ENCODE data around the gene RAB3D.

The RAB3D gene

GRCh38 chr19:11365557-11366117 lies 26.2 kb upstream of the RAB3D start:
- no peak for DNase-seq (ENCODE audit: low read depth in 2 of 2)
- no peak overlapping the region for H3K4me3 ChIP-seq (replicated peaks in 1 of 2; ENCODE audit: low read depth in 2 of 2, low read length in 2 of 2)
- TF ChIP-seq CTCF (IDR thresholded peaks at IDR 0.05; ENCODE audit: low read depth, low read length): no peak

DNA sequence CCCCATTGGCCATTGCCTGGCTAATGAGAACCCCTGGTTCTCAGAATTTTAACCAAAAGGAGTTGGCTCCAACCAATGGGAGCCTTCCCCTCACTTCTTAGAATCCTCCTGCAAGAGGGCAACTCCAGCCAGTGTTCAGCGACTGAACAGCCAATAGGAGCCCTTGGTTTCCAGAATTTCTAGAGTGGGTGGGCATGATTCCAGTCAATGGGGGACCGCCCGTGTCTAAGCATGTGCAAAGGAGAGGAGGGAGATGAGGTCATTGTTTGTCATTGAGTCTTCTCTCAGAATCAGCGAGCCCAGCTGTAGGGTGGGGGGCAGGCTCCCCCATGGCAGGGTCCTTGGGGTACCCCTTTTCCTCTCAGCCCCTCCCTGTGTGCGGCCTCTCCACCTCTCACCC lies 25.5 kb upstream of the RAB3D start:
- no peak overlapping the region for H3K4me3 ChIP-seq (replicated peaks in 1 of 2; ENCODE audit: low read depth in 2 of 2, low read length in 2 of 2)
- no peak for DNase-seq (ENCODE audit: low read depth in 2 of 2)
- TF ChIP-seq CTCF (IDR thresholded peaks at IDR 0.05; ENCODE audit: low read depth, low read length): no peak

DNA sequence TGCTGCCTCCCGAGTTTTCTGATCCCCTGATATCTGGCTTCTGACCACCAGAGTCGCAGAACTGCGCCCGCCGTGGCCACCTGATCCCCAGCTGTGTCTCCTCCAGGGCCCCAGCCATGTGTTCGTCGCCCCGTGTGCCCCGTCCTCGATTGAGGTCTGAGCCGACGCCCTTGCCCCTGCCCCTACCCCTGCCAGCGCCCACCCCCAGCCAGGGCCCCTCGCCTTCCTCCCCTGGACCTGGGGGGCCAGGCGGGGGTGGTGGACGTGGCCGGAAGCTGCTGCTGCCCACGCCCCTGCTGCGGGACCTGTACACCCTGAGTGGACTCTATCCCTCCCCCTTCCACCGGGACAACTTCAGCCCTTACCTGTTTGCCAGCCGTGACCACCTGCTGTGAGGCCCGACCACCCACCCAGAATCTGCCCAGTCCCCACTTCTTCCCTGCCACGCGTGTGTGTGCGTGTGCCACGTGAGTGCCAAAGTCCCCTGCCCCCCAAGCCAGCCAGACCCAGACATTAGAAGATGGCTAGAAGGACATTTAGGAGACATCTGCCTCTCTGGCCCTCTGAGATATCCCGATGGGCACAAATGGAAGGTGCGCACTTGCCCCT lies 24.9 kb upstream of the RAB3D start:
- no peak for DNase-seq (ENCODE audit: low read depth in 2 of 2)
- no peak for TF ChIP-seq CTCF (IDR thresholded peaks at IDR 0.05; ENCODE audit: low read depth, low read length)
- no peak overlapping the region for H3K4me3 ChIP-seq (replicated peaks in 1 of 2; ENCODE audit: low read depth in 2 of 2, low read length in 2 of 2)

DNA sequence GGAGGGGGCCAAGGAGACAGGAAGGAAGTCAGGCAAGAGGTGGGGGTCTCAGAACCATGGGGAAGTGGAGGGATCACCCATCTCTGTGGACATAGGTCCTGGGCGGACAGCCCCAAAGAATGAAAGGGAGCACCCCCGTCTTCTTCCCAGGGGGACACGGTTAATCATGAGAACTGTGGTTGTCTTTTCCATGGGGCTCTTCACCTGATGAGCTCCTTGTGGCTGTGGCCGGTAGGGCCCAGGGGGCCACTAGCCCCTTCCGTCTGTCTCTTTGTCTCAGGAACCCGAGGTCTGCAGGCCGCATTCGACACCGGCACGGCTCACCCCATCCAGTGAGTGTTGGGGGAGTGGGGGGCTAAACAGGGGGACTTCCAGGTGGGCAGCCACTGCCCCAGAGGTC lies 24.4 kb upstream of the RAB3D start:
- TF ChIP-seq CTCF (IDR thresholded peaks at IDR 0.05; ENCODE audit: low read depth, low read length): no peak
- H3K4me3 ChIP-seq (replicated peaks in 1 of 2; ENCODE audit: low read depth in 2 of 2, low read length in 2 of 2): no peak overlapping the region
- DNase-seq (ENCODE audit: low read depth in 2 of 2): no peak

DNA sequence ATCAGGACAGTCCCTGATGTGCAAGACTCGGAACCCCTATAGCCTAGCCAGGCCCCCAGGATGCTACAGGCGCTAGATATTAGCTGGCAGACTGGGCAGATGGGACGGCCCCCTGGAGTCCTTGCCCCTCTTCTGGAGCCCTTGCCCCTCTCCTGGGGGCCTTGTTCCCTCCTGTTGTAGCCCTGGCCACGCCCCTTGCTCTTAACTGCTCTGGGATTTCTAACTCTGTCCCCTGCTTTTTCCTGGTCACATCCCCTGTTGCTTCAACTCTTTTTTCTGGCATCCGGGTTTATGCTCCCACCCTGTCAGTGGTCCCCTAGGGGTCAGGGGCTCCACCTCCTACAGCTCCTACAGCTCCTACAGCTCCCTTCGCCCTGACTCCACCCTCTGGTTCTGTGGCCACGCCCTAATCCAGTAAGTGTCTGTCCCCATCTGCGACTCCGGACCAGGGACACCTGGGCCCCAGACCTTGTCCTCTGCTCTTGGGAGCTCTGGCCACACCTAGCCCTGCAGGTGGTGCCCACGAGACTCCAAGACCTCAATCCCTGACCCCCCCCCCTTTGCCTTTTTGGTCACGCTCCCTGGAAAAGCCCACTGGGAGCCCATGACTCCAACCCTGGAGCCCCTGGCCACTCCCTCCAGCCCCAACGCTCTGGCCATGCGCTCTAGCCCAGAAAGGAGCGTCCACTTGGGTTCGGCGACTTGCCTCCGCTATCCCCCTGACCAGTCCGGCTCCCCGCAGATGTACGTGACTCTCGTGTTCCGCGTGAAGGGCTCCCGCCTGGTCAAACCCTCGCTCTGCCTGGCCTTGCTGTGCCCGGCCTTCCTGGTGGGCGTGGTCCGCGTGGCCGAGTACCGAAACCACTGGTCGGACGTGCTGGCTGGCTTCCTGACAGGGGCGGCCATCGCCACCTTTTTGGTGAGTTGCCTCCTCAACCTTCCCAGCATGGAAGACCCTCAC lies 22.6 kb upstream of the RAB3D start:
- no peak for DNase-seq (ENCODE audit: low read depth in 2 of 2)
- TF ChIP-seq CTCF (IDR thresholded peaks at IDR 0.05; ENCODE audit: low read depth, low read length): no peak
- no peak overlapping the region for H3K4me3 ChIP-seq (replicated peaks in 1 of 2; ENCODE audit: low read depth in 2 of 2, low read length in 2 of 2)

- no peak overlapping the region for H3K4me3 ChIP-seq (replicated peaks in 1 of 2; ENCODE audit: low read depth in 2 of 2, low read length in 2 of 2)
- TF ChIP-seq CTCF (IDR thresholded peaks at IDR 0.05; ENCODE audit: low read depth, low read length): no peak
- no peak for DNase-seq (ENCODE audit: low read depth in 2 of 2)
These were observed 21.7 kb upstream of the RAB3D start for GRCh38 chr19:11361037-11361770.
